Measurements from ENCODE around the gene ADAMTS18.

- TF ChIP-seq CTCF (IDR thresholded peaks at IDR 0.05) (no peak), POLR2A (IDR thresholded peaks at IDR 0.05) (no peak)
These were observed 17.8 kb downstream of the ADAMTS18 start for GRCh38 chr16:77416939-77417480.
